Activated T-helper 9 cell treated with anti-CD3 and anti-CD28 coated beads, Interleukin-2, amount 50 U/mL, for 16 hours (primary cell): ENCODE results near the gene FAAH.

Experiments
- DNase-seq: peaks from one replicate; pipeline ENCODE4 v3.0.0-alpha.2; 2020; ENCODE audit warnings: low read depth

FAAH gene

DNA sequence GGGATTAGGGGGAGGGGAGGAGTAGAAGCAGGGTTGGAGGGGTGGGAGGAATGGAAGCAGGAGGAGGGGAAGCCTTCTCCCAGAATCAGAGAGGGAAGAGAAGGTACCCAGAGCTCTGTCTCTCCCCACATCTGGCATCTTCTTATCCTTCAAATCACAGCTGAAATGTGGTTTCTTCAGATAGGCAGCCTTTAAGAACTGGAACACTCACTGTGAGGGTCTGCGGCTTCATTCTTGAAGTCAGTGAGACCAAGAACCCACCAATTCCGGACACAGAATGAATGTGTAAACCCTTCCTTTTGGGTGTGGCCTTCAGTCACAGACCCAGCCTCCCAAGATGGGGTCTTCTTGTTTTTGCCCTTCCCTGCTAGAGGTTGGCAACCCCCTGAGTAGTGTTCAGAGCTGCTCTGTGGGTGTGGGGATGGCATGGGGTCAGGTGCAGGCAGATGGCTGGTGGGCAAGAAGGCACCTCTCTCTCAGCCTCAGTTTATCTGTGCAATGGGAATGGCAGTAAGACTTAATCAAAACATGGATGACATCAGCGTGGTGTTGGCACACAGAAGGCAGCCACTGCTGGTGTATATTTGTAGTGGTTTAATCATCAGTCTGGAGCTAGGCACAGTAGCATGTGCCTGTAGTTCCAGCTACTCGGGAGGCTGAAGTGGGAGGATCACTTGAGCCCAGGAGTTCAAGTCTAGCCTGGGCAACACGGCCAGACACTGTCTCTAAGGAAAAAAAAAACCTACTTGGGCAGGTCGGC, 7.2 kb downstream of the FAAH start:
- no peak for DNase-seq

DNA sequence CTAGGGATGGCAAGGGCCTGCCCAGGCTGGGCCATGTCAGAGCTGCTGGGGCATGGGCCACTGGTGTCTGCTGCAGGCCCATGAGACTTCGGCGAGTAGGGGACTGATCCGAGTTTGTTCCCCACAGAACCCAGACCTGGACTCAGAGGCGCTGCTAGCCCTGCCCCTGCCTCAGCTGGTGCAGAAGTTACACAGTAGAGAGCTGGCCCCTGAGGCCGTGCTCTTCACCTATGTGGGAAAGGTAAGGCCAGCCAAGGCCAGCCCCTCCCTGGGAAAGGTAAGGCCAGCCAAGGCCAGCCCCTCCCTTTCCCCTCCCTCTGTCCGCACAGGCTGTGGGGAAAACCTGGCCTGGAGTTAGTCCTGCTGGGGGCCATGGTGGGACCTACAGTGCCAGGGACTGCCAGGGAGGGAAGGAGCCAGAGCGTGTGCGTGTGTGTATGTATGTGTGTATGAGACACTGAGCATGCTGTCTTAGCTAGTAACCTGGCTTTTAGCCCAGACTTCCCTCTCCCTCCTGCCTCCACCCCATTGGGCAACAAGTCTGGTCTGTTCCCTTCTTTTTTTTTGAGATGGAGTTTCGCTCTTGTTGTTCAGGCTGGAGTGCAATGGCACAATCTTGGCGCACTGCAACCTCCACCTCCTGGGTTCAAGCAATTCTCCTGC, 8.0 kb downstream of the FAAH start:
- DNase-seq, result no peak

DNA sequence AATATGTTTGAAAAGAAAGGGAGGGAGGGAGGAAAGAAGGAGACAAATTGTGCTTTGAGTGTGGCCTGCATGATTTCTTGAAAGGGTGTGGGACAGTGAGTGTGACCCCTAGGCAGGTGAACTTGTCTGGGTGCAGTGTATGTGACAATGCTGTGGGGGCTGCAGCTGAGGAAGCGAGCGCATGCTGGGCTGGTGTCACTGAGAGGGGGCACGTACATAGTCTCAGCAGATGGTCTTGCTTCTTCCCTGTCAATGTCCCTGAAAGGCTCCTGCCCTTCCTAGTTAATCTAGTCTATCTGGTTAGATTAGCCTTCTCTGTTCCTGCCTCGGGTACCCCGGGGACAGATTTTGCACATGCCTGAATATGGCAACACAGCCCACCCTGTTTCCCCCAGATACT, 9.8 kb downstream of the FAAH start:
- no peak for DNase-seq

DNA sequence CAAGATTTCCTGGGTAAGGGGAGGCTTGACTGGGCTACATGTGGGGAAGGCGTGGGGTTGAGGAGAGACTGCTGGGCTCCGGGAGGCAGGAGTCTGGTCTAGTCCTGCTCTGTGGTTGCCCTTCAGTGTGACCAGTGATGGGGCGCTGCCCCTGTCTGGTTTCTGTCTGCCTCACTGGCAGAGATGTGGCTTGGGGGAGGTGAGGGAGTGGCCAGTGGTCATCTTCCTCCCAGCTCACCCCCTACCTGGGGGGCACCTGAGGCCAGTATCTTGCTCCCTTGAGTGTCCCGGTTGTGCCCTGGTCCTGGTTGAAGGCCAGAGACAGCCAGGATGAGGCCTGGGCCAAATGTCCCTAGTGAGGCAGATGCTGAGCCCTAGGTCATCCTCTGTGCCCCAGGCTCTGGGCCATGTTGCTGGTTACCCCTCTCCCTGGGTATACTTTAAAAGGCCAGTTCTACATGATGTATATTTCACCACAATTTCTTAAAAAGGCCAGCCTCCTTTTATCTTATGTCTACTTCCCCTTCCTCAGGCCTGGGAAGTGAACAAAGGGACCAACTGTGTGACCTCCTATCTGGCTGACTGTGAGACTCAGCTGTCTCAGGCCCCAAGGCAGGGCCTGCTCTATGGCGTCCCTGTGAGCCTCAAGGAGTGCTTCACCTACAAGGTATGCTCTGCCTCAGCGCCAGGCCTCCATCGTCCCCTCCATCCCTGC, 10.5 kb downstream of the FAAH start:
- DNase-seq, result no peak

DNA sequence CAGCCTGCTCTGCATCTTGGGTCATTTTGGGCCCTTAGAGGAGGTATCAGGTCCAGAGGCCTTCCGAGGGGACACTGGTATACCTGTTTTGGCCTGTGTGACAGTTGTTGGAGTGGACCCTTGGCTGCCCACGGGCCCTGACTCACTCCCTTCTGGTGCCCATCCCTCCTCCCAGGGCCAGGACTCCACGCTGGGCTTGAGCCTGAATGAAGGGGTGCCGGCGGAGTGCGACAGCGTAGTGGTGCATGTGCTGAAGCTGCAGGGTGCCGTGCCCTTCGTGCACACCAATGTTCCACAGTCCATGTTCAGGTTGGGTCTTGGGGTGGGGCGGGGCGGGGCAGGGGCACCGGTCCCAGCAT, 11.1 kb downstream of the FAAH start:
- no peak for DNase-seq

DNA sequence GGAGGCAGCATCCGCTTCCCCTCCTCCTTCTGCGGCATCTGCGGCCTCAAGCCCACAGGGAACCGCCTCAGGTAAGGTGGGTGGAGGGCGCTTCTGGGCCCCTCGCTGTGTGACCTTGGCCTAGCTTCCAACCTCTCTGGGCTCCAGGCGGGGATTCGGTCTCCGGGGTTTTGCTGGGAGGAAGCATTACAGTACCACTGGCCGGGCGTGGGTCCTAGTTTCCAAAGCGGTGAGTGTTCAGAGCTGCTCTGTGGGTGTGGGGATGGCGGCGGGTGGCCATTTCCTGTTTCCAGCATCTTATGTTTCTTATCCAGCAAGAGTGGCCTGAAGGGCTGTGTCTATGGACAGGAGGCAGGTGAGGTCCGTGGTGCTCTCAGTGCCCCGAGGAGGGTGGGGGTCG, 11.6 kb downstream of the FAAH start:
- no peak for DNase-seq

DNA sequence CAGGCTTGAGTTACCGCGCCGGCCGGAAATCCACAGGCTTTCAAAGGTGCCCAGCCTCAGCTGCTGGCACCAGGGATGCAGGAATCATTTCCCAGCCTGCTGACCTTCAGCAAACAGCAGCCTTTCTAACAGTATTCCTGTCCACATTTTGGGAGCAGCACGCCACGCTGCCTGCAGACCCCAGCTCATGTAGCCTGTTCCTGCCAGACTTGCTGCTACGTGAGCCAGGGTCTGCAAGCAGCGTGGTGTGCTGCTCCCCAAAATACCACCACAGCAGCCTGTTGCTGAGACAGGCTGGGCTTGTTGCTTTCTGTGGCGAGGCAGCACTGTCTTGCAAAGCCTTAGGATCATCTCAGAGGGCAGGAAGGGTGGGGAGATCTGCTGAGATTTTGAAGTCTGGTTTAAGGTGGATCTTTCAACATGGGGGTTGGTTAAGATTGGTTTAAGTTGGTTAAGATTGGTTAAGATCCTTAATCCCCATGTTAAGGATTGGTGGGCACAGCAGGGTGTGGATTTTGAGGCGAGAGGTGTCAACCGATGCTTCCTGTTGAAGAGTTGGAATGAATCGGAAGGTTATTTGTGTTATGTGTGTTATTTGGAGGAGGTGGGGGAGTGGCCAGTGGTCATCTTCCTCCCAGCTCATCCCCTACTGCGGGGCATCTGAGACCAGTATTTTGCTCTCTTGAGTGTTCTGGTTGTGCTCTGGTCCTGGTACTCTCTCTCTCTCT, 12.9 kb downstream of the FAAH start:
- DNase-seq, result no peak

DNA sequence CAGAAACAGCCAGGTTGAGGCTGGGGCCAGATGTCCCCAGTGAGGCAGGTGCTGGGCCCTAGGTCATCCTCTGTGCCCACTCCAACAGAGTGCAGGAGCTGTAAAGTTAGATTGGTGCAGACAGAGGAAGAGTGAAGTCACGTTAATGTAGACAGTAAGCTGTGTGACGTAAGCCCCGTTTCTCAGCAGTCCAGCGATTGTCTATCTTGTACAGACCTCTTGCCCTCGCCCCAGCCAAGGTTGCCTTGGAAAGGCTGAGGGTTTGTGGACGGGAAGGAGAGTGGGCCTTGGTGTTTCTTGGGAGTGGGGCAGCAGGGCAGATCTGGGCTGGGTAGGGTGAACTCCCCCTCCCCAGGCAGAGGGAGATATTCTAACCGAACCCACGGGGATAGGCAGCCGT, 13.5 kb downstream of the FAAH start:
- no peak for DNase-seq

DNA sequence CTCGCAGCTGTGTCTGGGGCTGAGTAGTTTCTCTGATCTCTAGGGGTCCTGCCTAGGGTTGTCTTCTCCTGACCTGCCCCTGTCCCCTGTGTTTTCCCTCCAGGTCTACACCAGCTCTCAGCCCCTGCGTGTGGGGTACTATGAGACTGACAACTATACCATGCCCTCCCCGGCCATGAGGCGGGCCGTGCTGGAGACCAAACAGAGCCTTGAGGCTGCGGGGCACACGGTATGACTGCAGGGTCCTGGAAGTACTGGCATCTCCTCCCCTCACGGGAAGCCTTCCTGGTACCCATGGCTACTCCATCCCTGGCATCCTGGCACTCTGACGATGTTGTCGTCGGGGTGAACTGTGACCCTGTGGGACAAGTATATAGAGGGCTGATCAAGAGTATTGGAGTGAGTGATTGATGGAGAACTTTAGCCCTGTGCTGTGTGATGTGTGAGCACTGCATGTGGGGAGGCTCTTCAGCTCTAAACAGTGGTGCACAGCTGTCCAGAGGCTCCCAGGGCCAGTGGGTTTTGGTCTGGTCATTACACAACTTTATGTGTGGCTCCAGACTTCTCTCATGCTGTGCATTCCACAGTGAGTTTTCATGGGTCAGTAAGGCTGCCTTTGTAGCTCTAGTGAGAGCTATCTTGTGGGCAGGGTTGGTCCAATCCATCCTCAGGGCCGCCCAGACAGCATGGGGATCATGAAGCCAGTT, 14.4 kb downstream of the FAAH start:
- DNase-seq, result no peak

DNA sequence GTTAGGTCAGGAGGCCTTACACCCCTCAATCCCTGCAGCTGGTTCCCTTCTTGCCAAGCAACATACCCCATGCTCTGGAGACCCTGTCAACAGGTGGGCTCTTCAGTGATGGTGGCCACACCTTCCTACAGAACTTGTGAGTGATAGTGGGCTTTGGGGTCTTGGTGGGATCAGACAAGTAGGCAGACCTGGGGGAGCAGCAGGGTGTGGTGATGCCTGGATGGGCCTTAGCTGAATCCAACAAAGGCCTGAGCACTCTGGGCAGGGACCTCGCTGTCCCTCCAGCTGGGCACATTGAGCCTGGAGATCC, 14.9 kb downstream of the FAAH start:
- DNase-seq, result no peak

DNA sequence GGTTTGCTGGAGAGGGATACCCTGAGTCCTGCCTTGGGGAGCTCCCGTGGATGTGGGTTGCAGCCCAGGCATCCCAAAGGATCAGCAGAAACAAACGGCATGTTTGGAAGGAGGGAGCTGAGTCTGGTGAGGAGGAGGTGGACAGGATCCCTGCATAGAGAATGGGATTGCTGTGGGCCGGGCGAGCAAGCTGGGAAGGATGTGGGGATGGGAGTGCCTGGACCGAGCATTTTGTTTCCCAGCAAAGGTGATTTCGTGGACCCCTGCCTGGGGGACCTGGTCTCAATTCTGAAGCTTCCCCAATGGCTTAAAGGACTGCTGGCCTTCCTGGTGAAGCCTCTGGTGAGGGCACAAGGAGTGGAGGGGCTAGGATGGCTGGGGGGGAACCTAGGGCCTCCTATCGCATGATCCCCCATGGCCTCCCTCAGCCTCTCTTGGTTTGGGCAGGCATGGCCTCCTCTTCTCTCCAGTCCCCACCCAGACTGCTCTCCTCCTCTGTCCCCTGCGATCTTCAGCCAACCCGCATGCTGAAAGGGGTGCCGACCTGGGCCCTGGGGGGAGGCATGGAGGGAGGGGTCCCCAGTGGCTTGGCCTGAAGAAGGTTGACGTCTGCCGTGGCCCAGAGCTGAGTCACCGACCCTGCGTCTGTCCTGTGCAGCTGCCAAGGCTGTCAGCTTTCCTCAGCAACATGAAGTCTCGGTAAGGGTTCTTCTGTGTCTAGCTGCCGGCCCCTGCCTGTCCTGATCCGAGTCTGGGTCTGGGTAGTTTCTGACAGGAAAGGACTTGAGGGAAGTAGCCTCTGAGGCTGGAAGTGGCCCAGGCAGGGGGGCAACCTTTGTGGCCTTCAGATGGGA, 16.3 kb downstream of the FAAH start:
- no peak for DNase-seq

DNA sequence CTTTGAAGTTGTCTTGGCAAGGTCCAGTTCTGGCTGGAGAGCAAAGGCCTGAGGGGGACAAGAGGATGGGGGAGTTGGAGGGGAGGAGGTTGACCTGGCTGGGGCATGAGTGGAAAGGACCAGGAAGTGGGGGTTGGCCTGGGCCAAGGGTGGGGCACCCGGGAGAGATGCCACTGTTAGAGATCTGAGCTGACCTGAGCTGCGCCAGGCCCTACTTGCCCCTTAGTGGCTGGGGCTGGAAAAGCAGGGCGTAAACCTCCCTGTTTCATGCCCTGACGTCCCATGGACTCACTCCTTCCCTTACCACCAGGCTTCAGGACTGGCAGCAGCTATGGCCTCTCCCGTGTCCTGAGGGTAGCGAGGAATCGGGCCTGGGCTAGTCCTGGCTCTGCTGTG, 16.9 kb downstream of the FAAH start:
- no peak for DNase-seq

DNA sequence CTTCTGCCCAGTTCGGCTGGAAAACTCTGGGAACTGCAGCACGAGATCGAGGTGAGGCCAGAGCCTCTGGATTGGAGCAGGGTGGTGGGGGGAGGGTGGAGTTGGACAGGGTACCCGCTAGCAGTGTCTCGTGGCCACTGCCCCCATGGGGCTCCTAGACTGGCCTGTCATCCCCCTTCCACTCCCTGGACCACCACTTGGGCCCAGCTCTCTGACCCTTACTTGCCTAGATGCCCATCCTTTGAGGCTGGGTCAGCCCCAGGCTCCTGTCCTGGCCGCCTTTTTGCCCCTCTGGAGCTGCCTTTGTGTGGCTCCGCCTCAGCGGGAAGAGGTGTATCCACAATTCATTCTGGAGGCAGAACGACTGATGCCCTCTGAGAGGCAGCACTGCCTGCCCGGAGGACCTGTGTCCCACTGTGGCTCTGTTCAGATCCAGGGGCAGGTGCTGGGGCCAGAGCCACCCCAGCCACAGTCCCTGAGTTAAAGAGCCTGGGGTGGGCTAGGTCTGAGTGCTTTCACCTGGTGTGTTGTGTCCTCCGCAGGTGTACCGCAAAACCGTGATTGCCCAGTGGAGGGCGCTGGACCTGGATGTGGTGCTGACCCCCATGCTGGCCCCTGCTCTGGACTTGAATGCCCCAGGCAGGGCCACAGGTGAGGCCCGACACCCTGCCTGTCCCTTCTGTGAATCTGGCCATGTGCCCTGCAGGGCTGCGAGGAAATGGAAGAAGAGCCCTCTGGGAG, 17.7 kb downstream of the FAAH start:
- DNase-seq, result no peak

DNA sequence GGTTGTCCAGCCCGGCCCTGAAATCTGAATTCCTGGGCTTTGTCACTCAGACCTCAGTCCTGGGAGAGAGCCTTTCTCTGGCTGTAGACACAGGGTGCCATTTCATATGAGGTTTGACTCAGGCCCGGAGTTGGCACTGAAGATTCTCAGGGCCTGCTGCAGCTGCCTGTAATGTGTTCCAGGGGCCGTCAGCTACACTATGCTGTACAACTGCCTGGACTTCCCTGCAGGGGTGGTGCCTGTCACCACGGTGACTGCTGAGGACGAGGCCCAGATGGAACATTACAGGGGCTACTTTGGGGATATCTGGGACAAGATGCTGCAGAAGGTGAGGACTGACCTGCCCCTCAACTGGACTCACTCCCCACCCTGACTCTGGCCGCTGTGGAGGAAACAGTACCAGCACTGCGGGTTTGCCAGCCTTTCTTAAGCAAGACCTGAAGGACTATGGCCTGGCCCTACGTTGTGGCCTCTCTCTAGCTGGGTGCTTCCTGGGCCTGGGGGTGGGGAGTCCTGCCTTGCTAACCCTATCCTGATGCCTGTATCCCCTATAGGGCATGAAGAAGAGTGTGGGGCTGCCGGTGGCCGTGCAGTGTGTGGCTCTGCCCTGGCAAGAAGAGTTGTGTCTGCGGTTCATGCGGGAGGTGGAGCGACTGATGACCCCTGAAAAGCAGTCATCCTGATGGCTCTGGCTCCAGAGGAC, 18.9 kb downstream of the FAAH start:
- no peak for DNase-seq

DNA sequence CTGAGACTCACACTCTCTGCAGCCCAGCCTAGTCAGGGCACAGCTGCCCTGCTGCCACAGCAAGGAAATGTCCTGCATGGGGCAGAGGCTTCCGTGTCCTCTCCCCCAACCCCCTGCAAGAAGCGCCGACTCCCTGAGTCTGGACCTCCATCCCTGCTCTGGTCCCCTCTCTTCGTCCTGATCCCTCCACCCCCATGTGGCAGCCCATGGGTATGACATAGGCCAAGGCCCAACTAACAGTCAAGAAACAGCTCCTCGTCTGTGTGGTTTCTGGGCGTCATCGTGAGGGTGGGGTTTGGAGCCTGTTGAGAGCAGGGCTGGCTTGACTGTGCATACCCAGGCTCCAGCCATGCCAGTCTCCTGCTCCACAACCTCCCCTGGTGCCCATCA, 19.5 kb downstream of the FAAH start:
- DNase-seq, result peak; percentile 10

DNA sequence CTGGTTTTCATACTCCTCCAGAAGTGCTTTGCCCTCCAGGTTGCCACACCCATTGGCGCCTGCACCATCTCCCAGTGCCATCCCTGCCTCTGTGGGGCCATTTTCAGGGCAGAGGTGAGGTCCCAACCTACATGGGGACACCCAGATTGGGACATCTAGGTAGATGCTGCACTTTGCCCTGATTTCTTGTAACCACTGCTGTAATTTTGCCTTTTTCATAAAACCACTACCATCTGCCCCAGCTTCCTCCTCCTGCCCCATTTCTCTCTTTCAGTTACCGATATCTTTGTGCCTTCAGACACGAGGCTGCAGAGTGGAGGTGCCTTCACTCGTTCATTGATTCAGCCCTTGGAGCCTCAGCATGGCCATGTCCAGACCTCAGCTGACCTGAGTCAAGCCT, 21.4 kb downstream of the FAAH start:
- no peak for DNase-seq

DNA sequence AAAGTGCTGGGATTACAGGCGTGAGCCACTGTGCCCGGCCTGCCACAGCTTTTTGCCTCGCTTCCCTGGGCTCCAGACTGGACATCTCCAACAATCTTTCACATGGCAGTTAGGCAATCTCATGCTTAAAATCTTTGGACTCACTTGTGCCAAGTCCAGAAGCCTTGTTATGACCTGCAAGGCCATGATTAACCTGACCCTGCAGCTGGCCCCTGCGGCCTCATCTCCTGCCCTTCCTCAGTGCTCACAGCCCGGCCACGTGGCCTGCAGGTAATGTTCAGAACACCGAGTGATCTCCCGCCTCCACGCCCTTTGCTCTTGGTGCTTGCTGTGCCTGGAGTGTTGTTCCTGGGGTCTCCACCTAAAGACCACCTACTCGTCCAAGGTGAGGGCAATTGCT, 24.9 kb downstream of the FAAH start:
- no peak for DNase-seq

DNA sequence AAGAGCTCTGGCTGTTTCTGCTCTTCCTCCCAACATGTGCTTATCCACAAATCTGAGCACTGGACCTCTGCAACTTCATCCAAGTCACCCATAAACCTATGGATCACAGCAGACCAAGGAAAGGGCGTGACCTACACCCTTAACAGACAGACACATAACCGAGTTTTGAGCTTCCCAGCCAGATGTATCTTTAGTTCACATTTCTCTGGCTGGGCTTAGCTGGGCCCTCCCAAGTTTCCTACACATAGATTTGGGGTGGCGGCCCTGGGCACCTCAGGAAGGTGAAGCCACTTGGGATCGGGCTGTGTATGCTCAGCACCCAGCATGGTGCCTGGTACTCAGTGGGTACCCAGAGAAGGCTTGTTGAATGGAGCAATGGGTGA, 26.4 kb downstream of the FAAH start:
- DNase-seq, result no peak

DNA sequence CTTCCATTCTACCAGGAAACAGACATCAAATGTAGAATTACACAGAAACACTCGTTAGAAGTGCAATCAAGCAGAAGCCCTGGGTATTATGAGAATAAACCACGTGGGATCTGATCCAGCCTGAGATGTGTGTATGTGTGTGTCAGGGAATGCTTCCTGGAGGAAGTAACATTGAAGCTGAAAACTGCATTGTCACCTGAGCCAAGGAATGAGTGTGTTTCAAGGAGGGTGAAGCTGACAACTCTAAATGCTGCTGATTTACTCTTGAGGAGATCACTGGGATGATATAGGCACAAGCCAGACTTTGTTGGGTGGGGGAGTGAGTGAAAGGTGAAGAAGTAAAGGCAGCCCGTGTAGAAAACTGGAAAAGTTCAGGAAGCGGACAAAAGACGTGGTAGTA, 27.6 kb downstream of the FAAH start:
- no peak for DNase-seq

DNA sequence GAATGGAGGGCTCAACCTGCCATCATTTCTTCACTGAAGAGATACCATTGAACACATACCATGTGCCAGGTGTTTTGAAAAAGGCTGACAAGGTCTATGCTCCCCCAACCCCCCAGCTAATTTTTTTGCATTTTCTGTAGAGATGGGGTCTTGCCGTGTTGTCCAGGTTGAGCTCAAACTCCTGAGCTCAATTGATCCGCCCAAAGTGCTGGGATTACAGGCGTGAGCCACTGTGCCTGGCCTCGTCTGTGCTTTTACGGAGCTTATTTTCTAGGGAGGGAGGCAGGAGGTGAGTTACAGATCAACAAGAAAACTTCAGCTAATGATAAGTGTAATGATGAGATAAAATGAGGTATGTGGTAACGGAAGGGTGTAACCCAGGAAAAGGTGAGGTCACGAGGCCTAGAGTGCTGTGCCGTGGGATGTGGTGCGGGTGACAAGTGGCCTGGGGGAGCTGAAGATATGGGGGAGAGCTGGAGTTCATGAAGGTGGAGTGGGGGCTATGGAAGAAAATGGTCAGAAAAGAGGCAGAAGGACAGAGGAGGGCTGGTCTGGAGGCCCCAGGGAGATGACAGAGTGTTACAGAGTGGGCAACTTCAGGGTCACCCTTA, 28.2 kb downstream of the FAAH start:
- DNase-seq, result no peak
